ENCODE data around the gene LTC4S. TPM values are rescaled to one million over a fixed set of nuclear protein-coding genes. Genes with fewer than 3 reads are reported as not detected.
"Not testable (repeated sequence)": the region's sequence is repeated elsewhere in the genome, so short reads cannot be mapped to it uniquely, and the experiment has no call there.

The LTC4S gene
- 5.9 TPM in 1 of 2 replicates, not detected in the other for polyA plus RNA-seq
- not detected in 2 replicates for polyA minus RNA-seq

- no peak within 1 kb of the TSS for H3K27ac ChIP-seq (ENCODE audit: low read length)
- H3F3A ChIP-seq (ENCODE audit: insufficient read depth, low read length, poor library complexity, severe bottlenecking) = no peaks in the 10 kb centered on the region
- no peak for TF ChIP-seq POLR2AphosphoS5 (IDR thresholded peaks at IDR 0.05)
- no peak for TF ChIP-seq EP300 (conservative IDR thresholded peaks at IDR 0.05; ENCODE audit: poor library complexity, severe bottlenecking)
- TF ChIP-seq EZH2 (IDR thresholded peaks at IDR 0.05; ENCODE audit: borderline replicate concordance, insufficient read depth, low read length, poor library complexity, severe bottlenecking) = no peak
- no peak for TF ChIP-seq MXI1 (conservative IDR thresholded peaks at IDR 0.05; ENCODE audit: poor library complexity, severe bottlenecking)
- TF ChIP-seq RAD21 (conservative IDR thresholded peaks at IDR 0.05) = no peak
- no peak for TF ChIP-seq CTCF (IDR thresholded peaks at IDR 0.05; ENCODE audit: poor library complexity, severe bottlenecking)
- TF ChIP-seq REST (IDR thresholded peaks at IDR 0.05; ENCODE audit: borderline replicate concordance) = no peak
- no peak for TF ChIP-seq SMC3 (conservative IDR thresholded peaks at IDR 0.05; ENCODE audit: poor library complexity)
- TF ChIP-seq TAF1 (IDR thresholded peaks at IDR 0.05; ENCODE audit: low read depth) = no peak
- H3K9ac ChIP-seq (ENCODE audit: low read length) = no peak within 1 kb of the TSS
- no peak within 1 kb of the TSS for H3K4me3 ChIP-seq (ENCODE audit: low read length)
- H3K4me2 ChIP-seq (ENCODE audit: low read length) = no peak within 1 kb of the TSS
- H4K20me1 ChIP-seq (ENCODE audit: insufficient read depth) = no peaks in the 10 kb centered on the region
- no peaks in the 10 kb centered on the region for H3K27me3 ChIP-seq (ENCODE audit: insufficient read depth, low read depth, low read length)
- H3K9me2 ChIP-seq (ENCODE audit: insufficient read depth, low read length) = no peaks in the 10 kb centered on the region
- H3K36me3 ChIP-seq (ENCODE audit: insufficient read depth, low read length) = no peaks in the 10 kb centered on the region
- H3K9me3 ChIP-seq (ENCODE audit: low read length) = no peaks in the 10 kb centered on the region
- H3K79me2 ChIP-seq (replicated peaks; ENCODE audit: insufficient read depth, low read length) = no peaks in the 10 kb centered on the region
- no peak within 1 kb of the TSS for H2AFZ ChIP-seq (ENCODE audit: low read depth, low read length)
Measured at GRCh38 chr5:179793468-179794139, at the start of gene LTC4S. Gene LTC4S (plus strand): TSS chr5:179793986. CDS start chr5:179794081, 95 bp downstream.

GRCh38 chr5:179744106-179744505 is 49.7 kb upstream of the LTC4S start:
- not testable (repeated sequence) for H3K4me2 ChIP-seq (ENCODE audit: low read length); H3K36me3 ChIP-seq (ENCODE audit: insufficient read depth, low read length); H3K4me3 ChIP-seq (ENCODE audit: low read length); H3K9ac ChIP-seq (ENCODE audit: low read length); H3K9me3 ChIP-seq (ENCODE audit: low read length); H3K27ac ChIP-seq (ENCODE audit: low read length); H4K20me1 ChIP-seq (ENCODE audit: insufficient read depth); H3F3A ChIP-seq (ENCODE audit: insufficient read depth, low read length, poor library complexity, severe bottlenecking); H2AFZ ChIP-seq (ENCODE audit: low read depth, low read length); H3K27me3 ChIP-seq (ENCODE audit: insufficient read depth, low read depth, low read length); H3K9me2 ChIP-seq (ENCODE audit: insufficient read depth, low read length)
- H3K79me2 ChIP-seq (replicated peaks; ENCODE audit: insufficient read depth, low read length) = peaks cover 73% of the 10 kb centered on the region

Measured in neural cell (in vitro differentiated cells).